Measurements from ENCODE around the gene GSTM2.
"Not testable (repeated sequence)": the region's sequence is repeated elsewhere in the genome, so short reads cannot be mapped to it uniquely, and the experiment has no call there.

The GSTM2 gene

DNA sequence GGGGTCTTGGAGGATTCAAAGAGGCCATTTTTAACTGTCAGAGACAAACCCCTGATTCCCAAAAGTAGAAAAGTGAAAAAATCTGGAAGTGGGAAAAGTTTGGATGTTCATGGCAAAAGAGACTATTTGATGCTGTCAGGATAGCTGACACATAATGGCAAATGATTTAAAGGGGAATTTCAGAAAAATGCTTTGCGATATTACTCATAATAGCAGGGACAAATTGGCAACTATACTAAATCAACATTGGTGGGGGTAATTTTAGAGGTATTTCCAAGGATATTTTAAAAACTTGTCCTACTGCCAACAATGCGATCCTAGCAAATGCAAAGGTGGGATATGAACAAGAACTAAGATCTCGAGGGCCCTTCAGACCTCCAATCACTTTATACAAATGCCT, 17.2 kb upstream of the GSTM2 start:
- DNase-seq = no peak

DNA sequence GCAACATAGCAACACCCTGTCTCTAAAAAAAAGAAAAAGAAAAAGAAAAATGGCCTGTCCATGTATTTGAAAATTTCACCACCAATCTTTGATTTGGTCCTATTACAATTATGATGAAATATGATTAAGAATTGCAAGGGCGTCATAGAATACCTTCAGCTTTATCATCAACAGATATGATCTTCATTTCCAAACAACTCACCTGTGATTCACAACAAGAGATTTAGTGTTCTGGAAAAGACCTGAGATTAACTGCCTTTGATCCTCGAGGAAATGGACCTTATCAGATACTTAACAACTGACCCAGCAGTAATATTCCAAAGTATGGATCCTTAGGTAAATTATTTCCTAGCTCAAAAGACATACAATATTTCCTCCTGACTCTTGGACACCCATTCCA, 15.5 kb upstream of the GSTM2 start:
- no peak for DNase-seq

DNA sequence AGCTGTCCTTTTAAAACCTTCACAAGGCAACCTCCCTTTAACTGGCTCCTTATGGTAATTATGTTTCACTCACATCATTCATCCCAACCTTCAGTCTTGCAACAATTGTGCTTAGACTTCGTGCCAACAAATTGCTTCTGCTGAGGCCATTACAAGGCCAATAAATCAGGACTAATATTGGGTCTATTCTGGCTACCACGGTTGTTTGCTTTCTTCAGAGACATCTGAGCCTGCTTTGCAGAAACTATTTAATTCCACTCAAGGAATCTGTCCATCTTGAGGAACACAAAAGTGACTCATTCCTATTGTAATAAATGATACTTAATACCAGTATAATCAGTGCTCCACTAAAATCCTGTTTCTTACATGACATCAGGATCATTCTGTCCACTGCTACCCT, 14.6 kb upstream of the GSTM2 start:
- no peak for DNase-seq

DNA sequence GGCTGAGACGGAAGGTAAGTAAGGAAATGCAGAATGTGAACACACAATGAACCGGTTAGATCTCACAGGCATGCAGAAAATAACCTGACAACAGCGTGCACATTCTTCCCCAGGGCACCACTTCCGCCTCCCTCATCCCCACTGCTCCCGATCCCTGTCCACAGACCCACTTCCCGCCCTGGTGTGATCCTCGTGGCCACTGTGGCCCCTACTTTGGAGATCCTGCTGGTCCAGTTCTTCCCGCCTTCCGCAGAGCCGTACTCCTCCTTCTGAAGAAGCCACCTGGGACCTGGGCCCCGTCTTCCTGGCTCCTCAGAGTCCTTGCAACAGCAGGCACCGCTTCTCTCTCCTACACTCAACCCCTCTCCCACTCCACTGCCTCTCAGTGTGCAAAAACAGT, 13.3 kb upstream of the GSTM2 start:
- no peak for DNase-seq

DNA sequence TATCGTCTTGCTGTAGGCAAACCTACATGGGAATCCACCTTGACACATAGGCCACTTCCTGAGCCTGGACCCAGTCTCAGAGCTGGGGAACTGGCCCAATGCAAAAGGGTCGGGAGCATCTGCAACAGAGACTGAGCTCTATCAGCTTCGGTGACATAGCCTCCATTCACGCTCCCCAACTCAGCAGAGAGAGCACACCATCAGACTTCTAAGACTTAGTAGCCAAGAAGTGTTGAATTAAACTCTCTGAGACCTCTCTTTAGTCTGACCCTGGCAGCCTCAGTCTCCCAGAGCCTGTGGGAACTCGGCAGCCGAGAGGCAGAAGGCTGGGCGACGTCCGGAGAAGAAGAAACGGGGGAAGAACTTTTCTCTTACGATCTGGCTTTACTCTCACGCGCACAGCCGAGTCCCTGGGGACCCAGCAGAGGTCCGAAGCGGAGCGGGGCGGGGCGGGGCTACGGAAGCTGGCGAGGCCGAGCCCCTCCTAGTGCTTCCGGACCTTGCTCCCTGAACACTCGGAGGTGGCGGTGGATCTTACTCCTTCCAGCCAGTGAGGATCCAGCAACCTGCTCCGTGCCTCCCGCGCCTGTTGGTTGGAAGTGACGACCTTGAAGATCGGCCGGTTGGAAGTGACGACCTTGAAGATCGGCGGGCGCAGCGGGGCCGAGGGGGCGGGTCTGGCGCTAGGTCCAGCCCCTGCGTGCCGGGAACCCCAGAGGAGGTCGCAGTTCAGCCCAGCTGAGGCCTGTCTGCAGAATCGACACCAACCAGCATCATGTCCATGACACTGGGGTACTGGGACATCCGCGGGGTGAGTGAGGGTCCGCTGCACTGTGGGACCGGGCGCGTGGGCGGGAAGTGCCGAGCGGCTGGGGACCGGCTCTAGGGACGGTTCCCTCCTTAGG, 12.0 kb upstream of the GSTM2 start, which contains the start of gene GSTM4:
Gene GSTM4, plus strand, starts transcription at position 485 of the 905 bp plus-strand sequence. Its CDS starts 291 bp downstream, at position 776.
- peak; percentile 69 for DNase-seq

DNA sequence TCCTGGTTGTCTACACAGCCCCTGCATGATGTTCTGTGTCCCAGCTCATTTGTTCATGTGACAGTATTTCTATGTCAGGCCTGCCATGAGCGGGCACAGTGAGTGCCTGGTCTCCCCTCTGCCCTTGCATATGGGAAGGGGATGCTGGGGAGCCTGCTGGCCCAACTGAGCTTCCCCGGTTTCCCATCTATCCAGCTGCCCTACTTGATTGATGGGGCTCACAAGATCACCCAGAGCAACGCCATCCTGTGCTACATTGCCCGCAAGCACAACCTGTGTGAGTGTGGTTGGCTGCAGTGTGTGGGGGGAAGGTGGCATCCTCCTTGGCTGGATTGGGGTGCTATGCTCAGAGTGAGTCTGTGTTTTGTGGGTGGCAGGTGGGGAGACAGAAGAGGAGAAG, 10.5 kb upstream of the GSTM2 start:
- no peak for DNase-seq

DNA sequence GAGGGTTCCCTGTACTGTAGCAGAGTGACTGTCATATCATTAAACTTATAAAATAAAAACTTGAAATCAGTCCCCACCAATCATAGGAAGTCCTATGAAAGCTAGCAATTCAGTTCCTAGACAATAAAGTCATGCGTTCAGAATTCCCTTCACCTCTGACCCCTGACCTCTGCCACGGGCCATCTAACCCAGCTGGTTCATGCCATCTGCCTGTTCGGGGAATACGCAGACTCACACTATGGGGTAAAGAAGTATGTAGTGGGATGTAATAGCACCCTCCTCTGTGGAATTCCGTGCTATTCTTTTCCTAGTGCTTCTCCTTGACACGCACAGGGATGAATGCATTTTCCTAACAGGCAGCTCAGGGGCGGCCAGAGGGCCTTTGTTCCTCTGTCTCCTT, 9.9 kb upstream of the GSTM2 start:
- DNase-seq = no peak

DNA sequence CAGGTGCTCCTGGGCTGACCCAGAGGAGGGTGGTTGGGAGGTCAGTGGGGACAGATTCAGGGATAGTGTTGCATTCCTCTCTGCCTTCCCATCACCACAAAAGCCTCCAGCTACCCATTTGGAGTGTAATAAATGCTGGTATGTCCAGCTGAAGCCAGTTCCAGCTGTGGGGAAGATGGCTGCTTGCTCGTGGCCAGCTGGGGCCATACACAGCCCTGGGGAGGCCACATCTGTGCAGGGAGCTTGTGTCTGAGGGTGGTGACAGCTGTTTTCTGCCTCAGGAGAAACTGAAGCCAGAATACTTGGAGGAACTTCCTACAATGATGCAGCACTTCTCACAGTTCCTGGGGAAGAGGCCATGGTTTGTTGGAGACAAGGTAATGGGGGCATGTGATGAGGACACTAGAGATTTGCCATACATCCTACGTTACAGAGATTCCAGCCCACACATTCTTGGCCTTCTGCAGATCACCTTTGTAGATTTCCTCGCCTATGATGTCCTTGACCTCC, 9.3 kb upstream of the GSTM2 start:
- no peak for DNase-seq

DNA sequence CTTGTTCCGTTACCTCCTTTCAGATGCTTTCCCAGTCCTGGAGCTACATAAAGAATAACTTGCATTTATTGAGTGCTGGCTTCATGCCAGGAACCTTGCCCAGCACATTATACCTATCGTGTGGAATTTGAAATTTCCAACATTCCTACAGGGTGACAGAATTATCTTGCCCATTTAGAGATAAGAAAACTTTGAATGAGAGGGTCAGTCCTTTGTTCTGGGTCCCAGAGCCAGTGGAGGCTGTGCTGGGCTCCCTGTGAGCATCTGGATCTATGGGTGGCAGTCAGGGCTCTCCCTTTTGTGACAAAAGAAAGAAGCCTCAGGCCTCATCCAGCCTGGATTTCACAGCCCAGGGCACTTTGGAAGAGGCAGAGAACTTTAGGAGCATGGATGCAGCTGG, 8.7 kb upstream of the GSTM2 start:
- no peak for DNase-seq

DNA sequence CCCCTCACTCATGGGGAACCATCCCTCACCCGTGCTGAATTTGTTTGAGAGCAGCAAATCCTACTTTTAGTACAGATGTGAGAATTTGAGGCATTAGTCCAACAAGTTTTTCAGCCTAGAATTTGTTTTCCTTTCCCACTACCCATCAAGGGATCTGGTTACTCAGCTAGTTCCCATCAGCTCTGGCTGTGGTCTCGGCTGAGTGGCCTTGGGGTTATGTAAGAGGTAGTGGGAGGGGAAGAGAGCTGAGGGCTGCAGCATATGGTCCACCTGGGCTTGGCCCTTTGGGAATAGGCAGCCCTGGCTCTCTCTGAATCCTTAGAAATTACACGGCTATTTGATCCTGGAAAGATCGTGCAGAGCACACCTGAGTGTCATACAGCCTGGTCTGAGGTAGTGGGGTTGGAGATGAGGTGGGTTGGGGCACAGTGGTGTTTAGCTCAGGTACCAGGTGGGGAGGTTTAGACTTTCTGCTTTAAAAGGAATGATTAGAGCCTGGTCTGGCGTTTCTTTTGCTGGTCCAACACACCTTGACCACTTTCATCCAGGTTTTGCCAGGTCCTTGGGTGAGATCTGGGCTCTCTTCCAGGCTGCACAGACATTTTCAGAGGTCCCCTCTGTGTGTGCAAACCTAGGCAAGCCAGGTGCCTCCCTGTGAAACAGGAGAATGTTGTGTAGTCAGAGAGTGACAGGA, 7.7 kb upstream of the GSTM2 start:
- DNase-seq = no peak

DNA sequence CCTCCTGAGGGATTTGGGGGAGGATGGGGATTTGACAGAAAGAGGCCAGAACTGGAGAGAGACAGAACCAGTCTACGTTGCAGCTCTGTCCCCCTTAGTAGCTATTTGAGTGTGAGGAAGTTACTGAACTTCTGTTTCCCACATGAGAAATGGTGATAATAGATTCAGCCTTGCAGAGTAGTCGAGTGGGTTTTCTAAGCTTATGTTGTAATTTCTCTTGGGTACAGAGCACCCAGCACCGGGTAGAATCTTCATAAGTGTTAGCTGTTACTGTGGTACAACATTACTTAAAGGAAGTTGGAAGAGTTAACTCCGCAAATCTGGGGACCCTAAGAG, 7.2 kb upstream of the GSTM2 start:
- DNase-seq = not testable (repeated sequence)

DNA sequence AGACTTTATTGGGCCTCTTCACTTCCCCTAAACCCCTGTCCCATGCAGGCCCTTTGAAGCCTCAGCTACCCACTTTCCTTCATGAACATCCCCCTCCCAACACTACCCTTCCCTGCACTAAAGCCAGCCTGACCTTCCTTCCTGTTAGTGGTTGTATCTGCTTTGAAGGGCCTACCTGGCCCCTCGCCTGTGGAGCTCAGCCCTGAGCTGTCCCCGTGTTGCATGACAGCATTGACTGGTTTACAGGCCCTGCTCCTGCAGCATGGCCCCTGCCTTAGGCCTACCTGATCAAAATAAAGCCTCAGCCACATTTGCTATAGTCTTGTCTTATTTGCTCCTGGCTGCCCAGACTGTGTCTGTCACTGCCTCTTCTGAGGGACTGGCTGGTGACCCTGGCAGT, 6.5 kb upstream of the GSTM2 start:
- no peak for DNase-seq

DNA sequence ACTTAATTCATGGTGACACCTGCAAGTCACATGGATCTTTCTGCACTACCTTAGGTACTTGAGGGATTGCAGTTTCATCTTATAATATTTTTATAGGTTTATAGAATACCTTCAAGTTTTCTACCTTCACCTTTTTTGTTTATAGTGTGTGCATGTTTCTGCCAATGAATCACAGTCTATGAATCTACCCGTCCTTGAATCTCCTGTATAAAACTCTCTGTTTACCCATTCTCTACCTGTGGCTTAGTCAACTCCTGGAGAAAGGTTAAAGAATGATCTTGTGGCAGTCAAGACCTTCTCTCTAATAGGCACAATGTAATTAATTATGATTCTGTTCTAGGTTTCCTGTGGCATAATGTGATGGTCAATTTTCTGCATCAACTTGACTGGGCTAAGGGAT, 3.2 kb upstream of the GSTM2 start:
- no peak for DNase-seq

DNA sequence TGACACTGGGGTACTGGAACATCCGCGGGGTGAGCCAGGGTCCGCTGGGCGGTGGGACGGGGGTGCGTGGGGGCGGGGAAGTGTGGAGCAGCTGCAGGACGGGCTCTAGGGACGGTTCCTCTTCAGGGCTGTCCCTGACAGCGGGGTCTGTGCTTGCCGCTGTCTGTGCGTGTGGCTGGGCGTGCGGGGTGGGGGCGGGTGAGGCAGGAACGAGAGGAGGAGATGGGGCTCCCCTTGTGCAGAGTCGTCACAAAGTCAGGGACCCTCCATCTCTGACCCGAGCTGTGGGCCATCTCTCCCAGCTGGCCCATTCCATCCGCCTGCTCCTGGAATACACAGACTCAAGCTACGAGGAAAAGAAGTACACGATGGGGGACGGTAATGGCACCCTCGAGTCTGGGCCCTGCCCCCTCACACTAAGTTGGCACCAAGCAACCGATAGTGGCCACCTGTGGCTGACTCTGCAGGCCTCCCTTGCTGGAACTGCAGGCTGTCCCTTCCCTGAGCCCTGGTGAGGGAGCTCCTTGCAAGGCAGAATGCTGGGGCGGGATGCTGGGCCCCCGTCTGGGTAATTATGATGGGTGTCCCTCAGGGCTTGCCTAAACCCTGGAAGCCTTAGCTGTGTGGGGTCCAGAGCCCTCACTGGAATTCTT, 392 bp downstream of the GSTM2 start:
- DNase-seq = no peak

DNA sequence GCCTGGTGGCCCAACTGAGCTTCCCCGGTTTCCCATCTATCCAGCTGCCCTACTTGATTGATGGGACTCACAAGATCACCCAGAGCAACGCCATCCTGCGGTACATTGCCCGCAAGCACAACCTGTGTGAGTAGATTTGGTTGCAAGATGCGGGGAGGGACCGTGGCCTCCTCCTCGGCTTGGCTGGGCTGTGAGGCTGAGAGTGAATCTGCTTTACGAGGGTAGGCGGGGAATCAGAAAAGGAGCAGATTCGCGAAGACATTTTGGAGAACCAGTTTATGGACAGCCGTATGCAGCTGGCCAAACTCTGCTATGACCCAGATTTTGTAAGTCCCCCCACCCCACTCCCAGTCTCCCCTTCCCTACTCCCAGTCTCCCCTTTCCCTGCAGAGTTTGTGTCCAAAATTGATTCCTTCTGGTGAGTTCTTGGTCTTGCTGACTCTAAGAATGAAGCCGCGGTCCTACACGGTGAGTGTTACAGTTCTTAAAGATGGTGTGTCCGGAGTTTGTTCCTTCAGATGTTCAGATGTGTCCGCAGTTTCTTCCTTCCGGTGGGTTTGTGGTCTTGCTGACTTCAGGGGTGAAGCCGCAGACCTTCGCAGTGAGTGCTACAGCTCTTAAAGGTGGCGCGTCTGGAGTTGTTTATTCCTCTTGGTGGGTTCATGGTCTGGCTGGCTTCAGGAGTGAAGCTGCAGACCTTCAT, 1.5 kb downstream of the GSTM2 start:
- DNase-seq = no peak

DNA sequence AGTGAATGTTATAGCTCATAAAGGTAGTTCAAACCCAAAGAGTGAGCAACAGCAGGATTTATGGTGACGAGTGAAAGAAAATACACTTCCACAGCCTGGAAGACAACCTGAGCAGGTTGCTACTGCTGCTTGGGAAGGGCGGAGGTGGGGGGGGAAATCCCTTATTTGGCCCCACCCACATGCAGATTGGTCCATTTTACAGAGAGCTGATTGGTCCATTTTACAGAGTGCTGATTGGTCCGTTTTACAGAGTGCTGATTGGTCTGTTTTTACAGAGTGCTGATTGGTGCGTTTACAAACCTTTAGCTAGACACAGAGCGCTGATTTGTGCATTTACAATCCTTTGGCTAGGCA, 2.1 kb downstream of the GSTM2 start:
- not testable (repeated sequence) for DNase-seq

DNA sequence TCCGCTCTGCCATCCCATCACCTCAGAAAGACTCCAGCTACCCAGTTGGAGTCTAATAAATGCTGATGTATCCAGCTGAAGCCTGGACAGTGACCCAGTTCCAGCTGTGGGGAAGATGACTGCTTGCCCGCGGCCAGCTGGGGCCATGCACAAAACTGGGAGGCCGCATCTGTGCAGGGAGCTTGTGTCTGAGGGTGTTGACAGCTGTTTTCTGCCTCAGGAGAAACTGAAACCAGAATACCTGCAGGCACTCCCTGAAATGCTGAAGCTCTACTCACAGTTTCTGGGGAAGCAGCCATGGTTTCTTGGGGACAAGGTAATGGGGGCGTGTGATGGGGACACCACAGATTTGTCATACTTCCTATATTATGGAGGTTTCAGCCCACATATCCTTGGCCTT, 3.2 kb downstream of the GSTM2 start:
- no peak for DNase-seq

DNA sequence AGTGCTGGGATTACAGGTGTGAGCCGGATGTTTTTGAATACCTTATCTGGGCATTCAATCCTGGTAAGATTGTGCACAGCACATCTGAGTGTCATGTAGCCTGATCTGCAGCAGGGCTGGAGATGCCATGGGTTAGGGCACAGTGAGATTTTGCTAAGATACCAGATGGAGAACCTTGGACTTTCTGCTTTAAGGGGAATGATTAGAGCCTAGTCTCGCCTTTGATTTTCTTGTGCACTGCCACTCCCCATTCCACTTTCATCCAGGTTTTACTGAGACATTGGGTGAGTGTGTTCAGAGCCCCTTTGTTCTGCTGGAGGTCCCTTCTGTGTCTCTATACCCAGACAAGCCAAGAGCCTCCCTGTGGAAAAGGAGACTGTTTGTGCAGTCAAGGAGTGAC, 6.0 kb downstream of the GSTM2 start:
- not testable (repeated sequence) for DNase-seq

DNA sequence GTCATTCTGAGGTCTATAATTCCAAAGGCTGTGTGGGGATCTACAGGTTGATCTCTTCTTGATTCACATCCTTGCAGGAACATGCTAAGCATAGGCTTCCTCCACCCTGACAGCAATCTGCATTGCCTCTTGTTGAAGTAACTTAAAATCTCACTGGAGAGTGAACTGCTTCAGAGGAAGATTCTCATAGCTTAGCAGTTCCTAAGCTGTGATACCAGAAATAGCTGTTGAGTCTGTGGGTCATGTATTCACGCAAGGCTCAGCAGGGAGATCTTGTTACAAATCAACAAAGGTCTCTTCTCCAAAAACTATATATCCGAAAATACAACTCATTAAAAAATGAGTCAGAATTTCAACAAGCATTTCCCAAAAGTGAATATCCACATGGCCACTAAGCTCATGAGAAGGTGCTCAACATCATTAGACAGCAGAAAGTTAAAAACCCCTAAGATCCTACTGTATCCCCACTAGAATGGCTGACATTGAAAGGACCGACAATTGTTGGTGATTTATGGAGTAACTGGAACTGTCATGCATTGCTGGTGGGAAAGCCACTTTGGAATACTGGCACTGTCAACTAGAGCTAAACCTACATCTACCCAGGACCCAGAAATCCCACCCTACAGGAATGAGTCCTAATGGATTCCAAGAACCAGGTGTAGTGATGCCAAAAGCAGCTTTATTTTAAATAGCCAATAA, 9.0 kb downstream of the GSTM2 start:
- not testable (repeated sequence) for DNase-seq

DNA sequence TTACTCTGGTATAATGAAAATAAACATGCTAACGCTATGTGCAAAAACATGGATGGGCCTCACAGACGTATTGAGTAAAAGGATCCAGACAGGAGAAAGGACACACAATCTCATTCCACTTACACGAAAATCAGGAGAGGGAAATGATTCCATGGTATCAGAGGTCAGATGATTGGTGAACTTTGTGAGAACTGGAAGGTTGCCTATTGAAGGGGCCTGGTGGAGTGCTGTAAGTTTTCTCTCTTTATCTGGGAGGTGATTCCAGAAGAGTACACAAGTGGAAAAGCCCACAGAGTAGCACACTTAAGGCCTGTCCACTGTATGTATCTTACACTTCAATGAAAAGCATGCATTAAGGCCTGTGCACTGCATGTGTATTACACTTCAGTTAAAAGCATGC, 9.6 kb downstream of the GSTM2 start:
- no peak for DNase-seq

DNA sequence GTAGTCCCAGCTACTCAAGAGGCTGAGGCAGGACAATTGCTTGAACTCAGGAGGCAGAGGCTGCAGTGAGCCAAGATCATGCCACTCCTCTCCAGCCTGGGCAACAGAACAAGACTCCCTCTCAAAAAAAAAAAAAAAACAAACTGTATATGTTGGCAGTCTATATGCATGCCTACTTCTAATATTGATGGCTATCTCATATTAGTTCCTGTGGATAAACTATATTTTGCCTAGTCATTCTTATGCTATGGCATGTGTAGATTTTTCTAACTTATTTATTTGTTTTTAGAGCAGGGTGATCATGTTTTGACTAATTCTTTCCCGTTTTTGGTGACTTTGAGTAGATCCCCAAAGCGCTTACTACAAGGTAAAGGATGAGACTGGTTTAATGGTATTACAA, 10.8 kb downstream of the GSTM2 start:
- not testable (repeated sequence) for DNase-seq

DNA sequence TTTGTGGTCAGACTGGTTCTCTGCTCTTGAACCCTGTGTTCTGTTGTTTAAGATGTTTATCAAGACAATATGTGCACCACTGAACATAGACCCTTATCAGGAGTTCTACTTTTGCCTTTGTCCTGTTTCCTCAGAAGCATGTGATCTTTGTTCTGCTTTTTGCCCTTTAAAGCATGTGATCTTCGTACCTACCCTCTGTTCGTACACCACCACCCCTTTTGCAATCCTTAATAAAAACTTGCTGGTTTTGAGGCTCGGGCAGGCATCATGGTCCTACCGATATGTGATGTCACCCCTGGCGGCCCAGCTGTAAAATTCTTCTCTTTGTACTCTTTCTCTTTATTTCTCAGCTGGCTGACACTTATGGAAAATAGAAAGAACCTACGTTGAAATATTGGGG, 16.9 kb downstream of the GSTM2 start:
- not testable (repeated sequence) for DNase-seq

All from stimulated activated CD4-positive, alpha-beta T cell treated with anti-CD3 and anti-CD28 coated beads, Interleukin-12 subunit alpha, Interleukin-12 subunit beta, amount 100 ng/mL, for 4 hours (primary cell).